Rectal smooth muscle tissue (tissue), 1 donor: Measurements from ENCODE around the gene STK11.
A peak's percentile ranks its signal among the peaks of the same experiment; 100 is the strongest.

Experiments used
- H3K27ac ChIP-seq: one replicate; pipeline ENCODE4 v1.7.0; 2013; ENCODE audit warnings: low read depth, low read length, inconsistent platforms
- H3K27me3 ChIP-seq: one replicate; pipeline ENCODE4 v1.7.0; 2013; ENCODE audit warnings: low read length; ENCODE audit not compliant: control insufficient read depth, insufficient read depth
- H3K36me3 ChIP-seq: one replicate; pipeline ENCODE4 v1.7.0; 2013; ENCODE audit warnings: low read length; ENCODE audit not compliant: control insufficient read depth, insufficient read depth
- H3K4me1 ChIP-seq: one replicate; pipeline ENCODE4 v1.7.0; 2013; ENCODE audit warnings: low read length; ENCODE audit not compliant: control insufficient read depth, insufficient read depth
- H3K4me3 ChIP-seq: one replicate; pipeline ENCODE4 v1.7.0; 2013; ENCODE audit warnings: low read length
- H3K9ac ChIP-seq: one replicate; pipeline ENCODE4 v1.7.0; 2013; ENCODE audit warnings: low read length

STK11 gene

GRCh38 chr19:1250437-1251260 is 45.1 kb downstream of the STK11 start:
- Histone ChIP-seq H3K4me3 (peak overlapping the region; percentile 77), H3K27ac (peak overlapping the region; percentile 100), H3K4me1 (peaks cover 31% of the 10 kb centered on the region), H3K9ac (peak overlapping the region; percentile 86), H3K27me3 (no peaks in the 10 kb centered on the region), H3K36me3 (peaks cover 19% of the 10 kb centered on the region)

GRCh38 chr19:1251330-1252220 is 46.0 kb downstream of the STK11 start:
- Histone ChIP-seq H3K27ac (peak overlapping the region; percentile 100), H3K36me3 (peaks cover 25% of the 10 kb centered on the region), H3K27me3 (no peaks in the 10 kb centered on the region), H3K4me1 (peaks cover 31% of the 10 kb centered on the region), H3K9ac (peak overlapping the region; percentile 86), H3K4me3 (peak overlapping the region; percentile 77)

- H3K36me3 ChIP-seq = peaks cover 28% of the 10 kb centered on the region
- H3K9ac ChIP-seq = peak overlapping the region; percentile 86
- H3K4me1 ChIP-seq = peaks cover 31% of the 10 kb centered on the region
- no peaks in the 10 kb centered on the region for H3K27me3 ChIP-seq
- peak overlapping the region; percentile 100 for H3K27ac ChIP-seq
- H3K4me3 ChIP-seq = peak overlapping the region; percentile 77
Observed at GRCh38 chr19:1252221-1252820, 46.7 kb downstream of the STK11 start.

GRCh38 chr19:1252821-1253513 is 47.4 kb downstream of the STK11 start:
- Histone ChIP-seq H3K27ac (peak overlapping the region; percentile 100), H3K4me3 (peak overlapping the region; percentile 77), H3K4me1 (peaks cover 29% of the 10 kb centered on the region), H3K36me3 (peaks cover 28% of the 10 kb centered on the region), H3K9ac (peak overlapping the region; percentile 45), H3K27me3 (no peaks in the 10 kb centered on the region)

GRCh38 chr19:1253514-1254080 is 48.0 kb downstream of the STK11 start:
- peak overlapping the region; percentile 100 for H3K27ac ChIP-seq
- H3K27me3 ChIP-seq = no peaks in the 10 kb centered on the region
- peaks cover 28% of the 10 kb centered on the region for H3K36me3 ChIP-seq
- peaks cover 27% of the 10 kb centered on the region for H3K4me1 ChIP-seq
- H3K9ac ChIP-seq = peak overlapping the region; percentile 45
- H3K4me3 ChIP-seq = peak overlapping the region; percentile 54

- peaks cover 28% of the 10 kb centered on the region for H3K36me3 ChIP-seq
- no peaks in the 10 kb centered on the region for H3K27me3 ChIP-seq
- no peak overlapping the region for H3K9ac ChIP-seq
- peak overlapping the region; percentile 54 for H3K4me3 ChIP-seq
- H3K27ac ChIP-seq = peak overlapping the region; percentile 100
- H3K4me1 ChIP-seq = peaks cover 27% of the 10 kb centered on the region
Observed at GRCh38 chr19:1254081-1254527, 48.5 kb downstream of the STK11 start.

GRCh38 chr19:1254530-1255185 is 49.1 kb downstream of the STK11 start:
- Histone ChIP-seq H3K27me3 (no peaks in the 10 kb centered on the region), H3K9ac (peak overlapping the region; percentile 10), H3K4me1 (peaks cover 27% of the 10 kb centered on the region), H3K4me3 (no peak overlapping the region), H3K27ac (peak overlapping the region; percentile 100), H3K36me3 (peaks cover 28% of the 10 kb centered on the region)

- Histone ChIP-seq H3K27me3 (no peaks in the 10 kb centered on the region), H3K9ac (peak overlapping the region; percentile 10), H3K36me3 (peaks cover 28% of the 10 kb centered on the region), H3K4me1 (peaks cover 29% of the 10 kb centered on the region), H3K4me3 (no peak overlapping the region), H3K27ac (peak overlapping the region; percentile 100)
Observed at GRCh38 chr19:1255186-1256161, 49.9 kb downstream of the STK11 start.

- no peak overlapping the region for H3K9ac ChIP-seq
- H3K36me3 ChIP-seq = peaks cover 22% of the 10 kb centered on the region
- no peak overlapping the region for H3K4me3 ChIP-seq
- H3K4me1 ChIP-seq = peaks cover 32% of the 10 kb centered on the region
- peak overlapping the region; percentile 34 for H3K27ac ChIP-seq
- H3K27me3 ChIP-seq = no peaks in the 10 kb centered on the region
Observed at GRCh38 chr19:1256646-1257474, 51.3 kb downstream of the STK11 start.
